NCI-H748 (cell line): Measurements from ENCODE around the gene RBP5.

ENCODE experiments used
- DNase-seq: peaks from one replicate; lab custom pipeline; 2025; ENCODE audit not compliant: unreplicated experiment; lab: John Stamatoyannopoulos, UW

RBP5 gene

GRCh38 chr12:7146228-7146627 is 17.5 kb upstream of the RBP5 start:
- DNase-seq, result no peak

GRCh38 chr12:7145671-7146070 is 17.0 kb upstream of the RBP5 start:
- DNase-seq, result no peak

DNA sequence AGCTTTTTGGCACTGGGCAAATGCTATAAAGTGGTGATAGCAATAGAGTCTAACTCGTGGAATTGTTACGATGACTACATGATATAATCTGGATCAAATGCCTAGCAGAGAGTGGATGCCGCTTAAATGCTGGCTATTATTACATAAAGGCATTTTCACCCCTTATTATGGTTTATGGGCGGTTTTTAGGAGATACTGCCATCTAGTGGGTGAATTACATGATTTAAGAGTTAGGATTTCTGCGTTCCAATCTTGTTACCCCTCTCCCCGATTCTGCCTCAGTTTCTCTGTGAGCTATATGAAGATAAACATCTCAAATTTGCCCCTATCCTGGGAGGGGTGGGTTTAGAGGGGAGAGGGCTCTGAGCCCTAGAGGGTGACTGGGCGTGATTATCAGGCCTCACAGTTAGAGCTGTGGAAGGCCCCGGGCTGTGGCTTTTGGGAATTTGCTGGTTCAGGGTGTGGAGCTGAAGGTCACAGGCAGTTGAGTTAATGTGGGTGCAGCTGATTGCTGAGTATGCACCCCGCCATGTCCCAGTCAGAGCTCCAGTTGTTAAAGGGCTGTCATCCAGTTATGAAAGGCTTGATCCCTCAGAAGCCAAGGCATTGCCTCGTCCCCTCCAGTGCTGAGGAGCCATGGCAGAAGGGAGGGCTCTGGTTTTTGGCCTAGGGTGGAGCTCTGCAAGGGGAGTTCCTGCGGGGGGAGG is 15.9 kb upstream of the RBP5 start:
- DNase-seq, result peak; percentile 33

GRCh38 chr12:7143564-7143963 is 14.9 kb upstream of the RBP5 start:
- no peak for DNase-seq

DNA sequence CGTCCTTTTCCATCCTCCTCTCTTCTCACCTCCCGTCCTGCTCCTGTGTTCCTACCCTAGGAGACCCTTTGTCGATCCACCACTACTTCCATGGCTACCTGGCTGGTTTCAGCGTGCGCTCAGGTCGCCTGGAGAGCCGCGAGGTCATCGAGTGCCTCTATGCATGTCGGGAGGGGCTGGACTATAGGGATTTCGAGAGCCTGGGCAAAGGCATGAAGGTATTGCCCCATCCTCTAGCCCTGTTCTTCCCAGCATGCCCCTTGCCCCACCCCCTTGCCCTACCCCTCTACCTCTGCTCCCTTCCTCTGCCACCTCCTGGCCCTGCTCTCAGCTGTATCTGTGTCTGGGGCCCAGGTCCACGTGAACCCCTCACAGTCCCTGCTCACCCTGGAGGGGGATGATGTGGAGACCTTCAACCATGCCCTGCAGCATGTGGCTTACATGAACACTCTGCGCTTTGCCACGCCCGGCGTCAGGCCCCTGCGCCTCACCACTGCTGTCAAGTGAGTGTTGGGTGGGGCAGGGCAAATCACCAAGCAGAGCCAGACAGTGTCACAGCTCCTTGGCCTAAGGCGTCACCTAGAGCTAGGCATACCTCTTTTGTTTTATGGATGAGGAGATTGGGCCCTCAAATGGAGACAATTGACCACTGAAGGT is 14.2 kb upstream of the RBP5 start:
- no peak for DNase-seq

DNA sequence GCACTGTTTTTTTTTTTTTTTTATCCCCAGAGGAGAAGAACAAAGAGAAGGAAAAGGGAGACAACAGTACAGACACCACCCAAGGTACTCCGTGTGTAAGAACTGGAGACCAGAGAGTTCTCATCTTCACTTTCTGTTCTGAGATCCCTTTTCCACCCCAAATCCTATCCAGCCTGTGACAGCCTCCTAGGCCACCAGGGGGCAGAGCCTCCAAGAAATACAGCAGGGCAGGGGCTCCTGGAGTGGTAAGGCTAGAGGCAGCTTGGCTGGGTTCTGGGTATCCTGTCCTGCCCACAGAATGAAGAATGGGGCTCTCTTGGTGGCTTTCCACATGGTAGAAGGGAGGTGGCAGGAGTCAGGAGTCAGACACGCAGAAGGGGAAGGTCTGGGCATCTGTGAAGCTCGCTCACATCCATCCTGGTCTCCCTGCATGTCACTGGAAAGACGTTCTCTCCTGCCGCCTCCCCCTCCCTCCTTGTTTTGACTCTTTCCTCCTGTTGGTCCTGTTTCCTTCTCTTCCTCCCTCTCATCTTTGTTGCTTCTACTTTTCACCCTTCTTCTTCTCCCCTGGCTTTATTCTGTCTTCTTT is 13.5 kb upstream of the RBP5 start:
- peak; percentile 48 for DNase-seq

DNA sequence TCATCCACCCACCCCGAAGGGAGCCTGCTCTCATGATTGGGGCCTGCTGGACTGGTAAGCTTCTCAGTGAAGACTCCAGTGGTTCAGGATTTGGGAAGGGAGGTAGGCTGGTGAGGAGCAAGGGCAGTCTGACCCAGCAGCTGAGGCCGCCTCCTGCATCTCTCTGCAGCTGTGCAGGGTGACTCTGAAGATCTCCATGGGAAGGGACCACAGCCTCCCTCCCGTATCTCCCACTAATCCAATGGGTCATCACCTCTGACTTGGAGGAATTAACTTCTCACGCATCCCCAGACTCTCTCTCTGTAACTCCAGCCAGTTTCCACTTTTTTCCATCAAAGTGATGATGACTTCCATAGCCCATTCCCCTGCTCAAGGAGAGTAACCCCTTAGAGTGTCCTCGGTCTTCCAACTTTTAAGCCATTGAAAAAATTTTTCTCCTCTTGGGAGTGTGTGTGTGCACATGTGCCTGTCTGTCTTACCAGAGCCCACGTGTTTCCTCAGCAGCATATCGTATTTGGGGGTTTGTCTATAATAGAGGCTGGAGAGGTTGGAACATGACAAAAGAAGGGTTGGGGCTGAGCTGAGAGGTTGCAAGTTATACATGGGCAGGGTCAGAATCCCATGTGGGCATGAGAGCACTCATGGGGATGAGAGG is 12.8 kb upstream of the RBP5 start:
- DNase-seq, result no peak

DNA sequence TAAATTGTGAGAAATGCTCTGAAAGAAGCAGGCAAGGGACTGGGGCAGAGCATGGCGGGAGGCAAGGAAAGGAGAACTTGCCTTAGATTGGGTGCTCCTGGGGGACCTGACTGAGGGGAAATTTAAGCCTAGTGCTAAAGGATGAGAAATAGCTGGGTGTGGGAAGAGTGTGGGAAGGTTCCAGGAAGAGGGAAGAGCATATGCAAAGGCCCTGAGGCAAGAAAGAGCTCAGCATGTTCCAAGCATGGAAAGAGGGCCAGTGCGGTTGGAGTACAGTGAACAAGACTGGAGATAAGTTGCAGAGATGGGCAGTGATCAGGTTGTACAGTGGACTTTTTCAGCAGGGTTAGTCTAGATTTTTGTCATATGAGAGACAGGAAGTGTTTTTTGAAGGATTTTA is 10.5 kb upstream of the RBP5 start:
- no peak for DNase-seq

GRCh38 chr12:7137908-7138307 is 9.2 kb upstream of the RBP5 start:
- no peak for DNase-seq

DNA sequence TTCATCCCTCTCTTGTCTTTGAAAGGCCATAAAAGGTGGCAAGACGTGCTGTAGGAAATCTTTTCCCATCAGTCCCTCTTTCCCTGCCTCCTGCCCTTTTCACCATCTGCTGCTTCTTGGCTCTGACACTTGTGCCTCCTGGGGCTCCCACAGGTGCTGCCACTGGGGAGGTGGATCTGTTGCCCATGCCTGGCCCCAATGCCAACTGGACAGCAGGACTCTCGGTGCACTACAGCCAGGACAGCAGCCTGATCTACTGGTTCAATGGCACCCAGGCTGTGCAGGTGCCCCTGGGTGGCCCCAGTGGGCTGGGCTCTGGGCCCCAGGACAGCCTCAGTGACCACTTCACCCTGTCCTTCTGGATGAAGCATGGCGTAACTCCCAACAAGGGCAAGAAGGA is 8.0 kb upstream of the RBP5 start:
- DNase-seq, result no peak

DNA sequence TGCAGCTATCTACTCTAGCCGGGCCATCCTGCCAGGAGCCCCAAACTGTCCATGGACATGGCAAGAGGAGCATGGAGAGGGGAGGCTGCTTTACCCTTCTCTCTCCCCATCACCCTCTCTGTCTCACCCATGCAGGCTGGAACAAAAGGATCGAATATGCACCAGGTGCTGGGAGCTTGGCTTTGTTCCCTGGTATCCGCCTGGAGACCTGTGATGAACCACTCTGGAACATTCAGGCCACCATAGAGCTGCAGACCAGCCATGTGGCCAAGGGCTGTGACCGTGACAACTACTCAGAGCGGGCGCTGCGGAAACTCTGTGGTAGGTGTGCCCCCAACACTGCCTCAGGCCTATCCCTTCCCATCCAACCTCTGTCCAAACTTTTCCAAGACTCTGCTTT is 7.4 kb upstream of the RBP5 start:
- DNase-seq, result no peak

- DNase-seq, result no peak
Measured at GRCh38 chr12:7134396-7135166, 5.9 kb upstream of the RBP5 start.

- DNase-seq, result no peak
Measured at GRCh38 chr12:7131502-7131866, 2.8 kb upstream of the RBP5 start.

GRCh38 chr12:7130701-7131501 is 2.2 kb upstream of the RBP5 start:
- peak; percentile 76 for DNase-seq

- DNase-seq, result peak; percentile 82
Measured at GRCh38 chr12:7129872-7130691, 1.4 kb upstream of the RBP5 start, which contains the start of gene CLSTN3. Gene CLSTN3 (plus strand): TSS chr12:7130371. CDS start chr12:7130649, 278 bp downstream.

- DNase-seq, result no peak
Measured at GRCh38 chr12:7129287-7129871, 690 bp upstream of the RBP5 start.

DNA sequence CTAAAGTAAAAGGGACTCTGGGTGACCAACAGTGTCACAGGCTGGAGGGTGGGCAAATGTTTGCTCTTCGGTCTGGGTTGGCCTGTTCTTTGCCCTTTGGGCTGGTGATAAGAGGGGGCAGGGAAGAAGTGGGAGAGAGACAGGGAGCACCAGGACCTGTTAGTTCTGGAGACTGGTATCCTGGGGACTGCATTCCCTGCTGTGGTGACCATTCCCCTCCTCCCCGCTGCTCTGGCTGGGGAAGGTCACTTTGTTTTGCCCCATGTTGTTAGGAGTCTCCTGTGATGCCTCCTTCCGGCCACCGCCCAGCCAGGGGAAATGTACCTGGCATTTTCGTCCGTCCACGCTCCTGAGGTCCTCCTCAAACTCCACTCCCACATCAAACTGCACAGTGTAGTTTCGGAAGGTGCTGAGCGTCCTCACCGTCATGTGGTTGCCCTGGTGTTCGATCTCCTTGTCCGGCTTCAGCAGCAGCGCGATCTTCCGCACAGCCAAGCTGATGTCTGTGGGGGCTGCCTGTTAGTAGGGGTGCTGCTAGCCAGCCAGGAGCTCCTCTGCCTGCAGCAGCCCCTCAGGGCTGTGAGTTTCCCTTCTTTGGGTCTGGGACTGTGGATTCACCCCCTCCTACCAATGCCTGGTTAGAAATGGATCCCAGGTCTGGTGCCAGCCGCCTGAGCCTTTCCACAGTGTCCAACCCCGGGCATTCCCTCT is 618 bp downstream of the RBP5 start:
- DNase-seq, result no peak

GRCh38 chr12:7125632-7126227 is 3.0 kb downstream of the RBP5 start:
- no peak for DNase-seq
